NCI-H2196 treated with DMSO at 0.1 percent for 48 hours (cell line): ENCODE data around the gene SPECC1.
"Not testable (repeated sequence)": the region's sequence is repeated elsewhere in the genome, so short reads cannot be mapped to it uniquely, and the experiment has no call there.

ENCODE experiments used
- DNase-seq: peaks from one replicate; lab custom pipeline; 2025; ENCODE audit not compliant: unreplicated experiment; lab: John Stamatoyannopoulos, UW

The SPECC1 gene

DNA sequence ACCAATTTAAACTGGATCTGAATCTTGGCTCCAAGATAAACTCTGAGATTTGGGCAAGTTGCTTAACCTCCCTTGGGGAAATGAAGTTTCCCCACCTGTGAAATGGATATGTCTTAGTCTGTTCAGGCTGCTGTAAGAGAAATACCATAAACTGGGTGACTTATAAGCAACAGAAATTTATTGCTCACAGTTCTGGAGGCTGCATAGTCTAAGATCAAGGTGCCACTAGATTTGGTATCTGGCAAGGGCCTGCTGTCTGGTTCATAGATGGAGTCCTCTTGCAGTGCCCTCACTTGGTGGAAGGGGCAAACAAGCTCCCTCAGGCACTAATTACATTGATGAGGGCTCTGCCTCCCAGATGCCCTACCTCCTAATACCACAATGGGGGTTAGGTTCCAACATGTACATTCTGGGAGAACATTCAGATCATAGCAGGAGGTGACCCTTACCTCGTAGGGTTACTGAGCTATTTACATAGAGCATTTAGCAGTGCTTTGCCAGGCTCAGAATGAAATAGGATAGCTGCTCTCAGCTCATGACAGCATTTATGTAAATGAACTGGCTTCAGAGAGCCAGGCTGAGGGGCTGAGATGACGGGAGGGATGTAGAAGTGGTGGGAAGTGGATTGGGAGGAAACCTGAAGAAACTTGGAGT lies 83.9 kb downstream of the SPECC1 start:
- no peak for DNase-seq

DNA sequence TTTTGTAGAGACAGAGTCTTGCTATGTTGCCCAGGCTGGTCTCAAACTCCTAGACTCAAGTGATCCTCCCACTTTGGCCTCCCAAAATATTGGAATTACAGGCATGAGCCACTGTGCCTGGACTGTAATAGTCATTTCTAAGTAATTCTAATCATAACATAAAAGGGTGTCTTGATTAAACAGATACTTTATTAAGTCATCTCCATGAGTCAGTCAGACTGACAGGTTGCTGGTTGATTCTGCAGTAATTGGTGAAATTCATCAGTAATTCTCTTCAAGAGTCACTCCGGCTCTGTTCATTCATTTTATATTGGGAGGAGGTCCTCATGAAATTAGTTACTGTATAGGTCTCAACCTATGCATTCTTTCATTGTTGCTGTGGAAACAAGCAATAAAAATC lies 85.6 kb downstream of the SPECC1 start:
- DNase-seq = no peak

DNA sequence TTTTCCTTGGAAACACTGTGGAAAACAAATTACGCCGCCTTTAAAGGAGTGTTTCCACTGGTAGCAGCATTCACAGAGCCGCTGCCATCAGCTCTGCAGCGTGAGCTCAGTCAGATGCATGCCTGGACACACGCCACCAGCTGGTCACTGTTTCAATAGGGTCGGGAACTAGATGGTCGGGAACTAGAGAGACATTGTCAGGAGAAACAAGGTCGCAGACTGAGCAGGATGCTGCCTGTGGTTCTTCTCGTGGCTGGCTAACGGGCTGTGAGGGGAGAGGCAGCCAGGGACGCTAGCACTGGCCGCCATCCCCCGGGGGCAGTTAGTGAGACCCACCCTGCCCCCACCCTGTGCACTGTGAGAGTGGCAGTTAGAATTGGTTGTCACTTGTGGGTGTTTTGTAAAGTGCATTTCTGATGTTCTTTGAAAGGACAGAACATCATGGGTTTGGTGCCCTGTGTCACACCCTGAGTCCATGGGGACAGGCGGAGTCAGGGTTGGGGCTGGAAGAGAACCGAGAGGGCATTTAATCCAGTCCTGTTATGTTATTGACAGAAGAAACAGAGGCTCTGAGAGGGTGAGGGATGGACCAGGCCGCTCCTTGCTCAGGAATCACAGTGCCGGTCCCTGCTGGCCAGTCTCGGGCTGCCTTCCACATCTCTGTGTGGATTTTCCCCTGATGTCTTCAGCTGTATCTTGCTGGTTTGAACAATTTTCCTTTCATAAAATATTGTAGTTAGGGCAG lies 86.3 kb downstream of the SPECC1 start:
- DNase-seq = no peak

DNA sequence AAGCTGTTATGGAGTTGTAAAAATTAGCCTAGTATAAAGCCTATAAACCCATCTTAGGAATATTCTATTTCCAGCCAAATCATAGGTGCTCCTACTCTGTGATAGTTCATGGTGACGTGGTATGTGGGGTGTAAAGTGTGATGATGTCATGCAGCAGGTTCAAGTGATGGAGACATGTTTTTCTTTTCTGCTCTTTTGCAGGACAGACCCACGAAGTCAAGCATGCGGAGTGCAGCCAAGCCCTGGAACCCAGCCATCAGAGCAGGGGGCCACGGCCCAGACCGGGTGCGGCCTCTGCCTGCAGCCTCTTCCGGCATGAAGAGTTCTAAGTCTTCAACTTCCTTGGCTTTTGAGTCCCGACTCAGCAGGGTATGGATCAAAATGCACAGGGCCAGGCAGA lies 87.3 kb downstream of the SPECC1 start:
- no peak for DNase-seq

DNA sequence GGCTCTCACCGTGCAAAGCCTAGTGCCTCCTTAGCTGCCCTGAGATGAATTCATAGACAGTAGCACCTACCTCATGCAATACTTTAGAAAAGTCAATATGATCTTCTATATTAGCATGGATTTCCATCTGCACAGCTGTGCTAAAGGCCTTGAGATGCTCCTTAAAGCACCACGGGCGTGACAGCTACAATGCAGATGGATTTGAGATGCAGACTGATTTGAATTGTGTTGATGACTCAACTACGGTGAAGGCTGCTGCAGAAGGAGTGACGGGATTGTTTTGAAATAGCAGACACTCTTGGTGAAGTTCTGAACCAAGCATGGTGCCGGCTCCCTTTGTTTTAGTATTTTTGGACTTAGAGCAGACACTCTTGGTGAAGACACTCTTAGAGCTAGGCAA lies 88.2 kb downstream of the SPECC1 start:
- no peak for DNase-seq

DNA sequence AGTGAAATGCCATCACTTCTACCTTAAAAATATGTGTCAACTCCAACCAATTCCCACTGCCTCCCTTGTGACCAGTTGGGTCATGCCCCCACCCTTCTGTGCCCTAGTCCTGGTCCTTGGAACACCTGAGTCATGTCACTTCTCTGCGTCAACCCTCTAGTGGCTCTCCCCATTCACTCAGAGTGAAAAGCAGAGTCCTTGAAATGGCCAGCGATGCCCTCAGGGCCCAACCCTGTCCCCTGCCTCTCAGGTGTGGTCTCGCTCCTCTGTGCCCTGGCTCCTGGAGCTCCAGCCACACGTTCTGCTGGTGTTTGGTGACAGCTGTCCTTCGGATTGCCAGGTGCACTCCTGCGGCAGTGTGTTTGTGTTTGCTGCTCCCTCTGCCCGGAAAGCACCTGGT lies 89.2 kb downstream of the SPECC1 start:
- no peak for DNase-seq

DNA sequence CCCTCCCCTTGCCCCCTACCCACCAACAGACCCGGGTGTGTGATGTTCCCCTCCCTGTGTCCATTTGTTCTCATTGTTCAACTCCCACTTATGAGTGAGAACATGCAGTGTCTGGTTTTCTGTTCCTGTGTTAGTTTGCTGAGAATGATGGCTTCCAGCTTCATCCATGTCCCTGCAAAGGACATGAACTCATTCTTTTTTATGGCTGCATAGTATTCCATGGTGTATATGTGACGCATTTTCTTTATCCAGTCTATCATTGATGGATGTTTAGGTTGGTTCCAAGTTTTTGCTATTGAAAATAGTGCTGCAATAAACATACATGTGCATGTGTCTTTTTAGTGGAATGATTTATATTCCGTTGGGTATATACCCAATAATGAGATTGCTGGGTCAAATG lies 91.6 kb downstream of the SPECC1 start:
- DNase-seq = not testable (repeated sequence)

DNA sequence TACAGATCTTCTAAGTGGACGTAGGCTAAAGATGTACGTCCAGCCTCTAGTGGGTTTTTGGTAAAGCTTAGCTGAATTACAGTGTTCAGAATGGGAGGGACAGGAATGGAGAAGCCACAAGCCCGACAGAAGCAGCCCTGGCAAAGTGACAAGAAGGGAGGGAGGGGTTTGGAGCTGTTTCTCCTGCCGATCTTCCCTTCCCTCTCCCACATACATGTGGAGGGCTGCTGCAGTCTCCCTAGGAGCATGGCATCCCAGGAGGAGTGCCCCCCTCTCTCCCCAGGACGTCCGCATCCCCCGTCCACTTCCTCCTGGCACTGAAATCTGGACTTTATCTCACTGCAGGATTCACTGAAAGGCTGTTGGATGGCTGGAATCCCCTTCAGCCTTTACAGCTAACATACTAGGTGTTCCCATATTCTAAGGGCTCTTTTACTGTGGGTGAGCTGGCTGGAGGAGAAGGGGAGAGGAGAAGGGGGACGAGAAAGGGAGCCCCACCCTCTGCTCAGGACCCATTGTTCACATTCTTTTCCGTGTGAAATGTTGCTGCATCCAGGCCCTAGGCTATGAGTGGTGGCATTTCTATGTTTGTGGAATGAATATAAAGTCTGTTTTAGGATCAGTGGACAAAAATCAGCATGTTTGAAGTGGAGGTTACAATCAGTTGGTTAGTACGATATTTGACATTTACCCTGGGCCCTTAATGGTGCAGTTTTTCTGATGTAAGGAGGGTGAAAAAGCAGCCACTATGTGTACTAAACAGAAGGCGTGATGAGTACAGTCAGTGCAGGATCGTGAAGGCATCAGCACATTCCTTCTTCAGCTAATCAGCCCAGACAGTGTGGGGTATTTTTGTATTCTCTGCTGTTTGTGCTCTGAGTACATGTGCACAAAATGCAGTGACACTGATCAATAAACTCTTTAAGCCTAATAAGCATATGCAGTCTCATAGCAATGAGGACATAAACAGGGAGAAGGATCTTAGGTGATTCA lies 94.6 kb downstream of the SPECC1 start:
- no peak for DNase-seq

DNA sequence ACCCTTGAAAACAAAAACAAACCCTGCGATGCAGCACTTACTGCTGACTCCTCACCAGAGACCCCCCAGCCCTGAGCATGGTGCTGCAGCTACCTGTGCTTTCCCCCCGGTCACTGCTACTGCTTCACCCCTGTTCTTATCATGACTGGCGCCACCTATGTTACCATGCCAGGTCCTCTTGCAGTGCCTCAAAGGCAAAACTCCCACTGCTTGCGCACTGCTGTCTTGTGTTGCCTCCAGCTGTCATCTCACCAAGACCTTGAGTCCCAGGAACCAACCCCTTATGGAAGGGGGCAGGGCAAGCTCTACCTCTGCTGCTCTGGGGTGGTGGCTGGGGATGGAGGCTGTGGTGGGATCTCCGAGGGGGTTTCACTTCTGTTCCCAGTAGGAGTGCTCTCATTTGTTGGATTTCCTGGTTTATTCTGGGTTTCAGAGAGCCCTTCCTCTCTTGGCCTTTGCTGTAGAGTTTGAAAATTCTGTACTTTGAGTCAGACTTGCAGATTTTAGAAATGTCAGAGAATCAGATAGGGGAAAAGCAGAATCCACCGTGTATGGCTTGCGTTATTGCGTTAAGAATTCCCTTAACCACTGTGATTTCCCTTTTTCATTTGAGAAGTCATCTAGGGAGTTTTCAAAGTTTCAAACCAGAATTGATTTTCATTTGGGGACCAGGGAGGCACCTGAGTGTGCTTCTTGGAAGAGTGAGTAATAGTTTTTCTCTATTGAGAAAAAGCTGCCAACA lies 96.6 kb downstream of the SPECC1 start:
- DNase-seq = no peak

DNA sequence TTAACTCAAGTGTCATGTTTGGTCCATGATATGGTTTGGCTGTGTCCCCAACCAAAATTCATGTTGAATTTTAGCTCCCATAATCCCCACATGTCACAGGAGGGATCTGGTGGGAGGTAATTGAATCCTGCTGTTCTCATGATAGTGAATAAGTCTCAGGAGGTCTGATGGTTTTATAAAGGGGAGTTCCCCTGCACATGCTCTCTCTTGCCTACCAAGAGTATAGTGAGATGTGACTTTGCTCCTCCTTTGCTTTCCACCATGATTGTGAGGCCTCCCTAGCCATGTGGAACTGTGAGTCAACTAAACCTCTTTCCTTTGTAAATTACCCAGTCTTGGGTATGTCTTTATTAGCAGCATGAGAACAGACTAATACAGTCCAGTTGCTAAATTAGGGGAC lies 97.3 kb downstream of the SPECC1 start:
- not testable (repeated sequence) for DNase-seq

DNA sequence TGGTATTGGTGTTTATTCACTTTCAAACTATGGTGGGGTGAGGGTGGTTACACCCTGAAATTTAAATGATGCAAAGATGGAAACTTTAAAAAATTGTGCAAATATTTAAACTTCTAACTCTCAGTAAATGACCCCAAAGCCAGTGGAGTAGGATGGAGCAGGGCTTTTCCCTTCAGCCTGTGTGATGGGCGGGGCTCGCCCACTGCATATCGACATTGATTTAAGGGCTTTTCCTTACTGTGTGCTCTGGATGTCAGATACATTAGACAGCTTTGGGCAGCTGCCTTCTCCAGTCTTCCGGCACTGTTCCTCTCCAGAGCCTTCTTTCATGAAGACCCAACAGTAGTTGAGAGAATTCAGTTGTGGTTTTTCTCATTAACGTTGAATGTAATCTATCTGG lies 99.9 kb downstream of the SPECC1 start:
- DNase-seq = no peak

DNA sequence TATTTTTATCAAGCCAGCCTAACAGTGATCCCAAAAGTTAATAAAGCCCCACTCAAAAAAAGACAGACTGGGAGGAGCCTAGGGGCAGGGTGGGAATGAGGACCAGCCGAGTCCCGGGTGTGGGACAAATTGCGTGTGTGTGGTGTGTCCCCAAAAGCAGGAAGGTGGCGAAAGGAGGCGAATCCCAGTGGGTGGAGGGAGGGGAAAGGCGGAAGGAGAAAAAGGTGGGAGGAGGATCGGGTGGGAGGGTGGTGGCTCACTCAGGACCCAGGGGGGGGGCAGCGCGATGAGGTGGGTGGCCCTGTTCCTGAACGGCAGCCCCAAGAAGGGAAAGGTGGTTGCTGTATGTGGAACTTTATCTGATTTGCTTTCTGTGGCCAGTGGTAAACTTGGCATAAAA lies 102.4 kb downstream of the SPECC1 start:
- no peak for DNase-seq

DNA sequence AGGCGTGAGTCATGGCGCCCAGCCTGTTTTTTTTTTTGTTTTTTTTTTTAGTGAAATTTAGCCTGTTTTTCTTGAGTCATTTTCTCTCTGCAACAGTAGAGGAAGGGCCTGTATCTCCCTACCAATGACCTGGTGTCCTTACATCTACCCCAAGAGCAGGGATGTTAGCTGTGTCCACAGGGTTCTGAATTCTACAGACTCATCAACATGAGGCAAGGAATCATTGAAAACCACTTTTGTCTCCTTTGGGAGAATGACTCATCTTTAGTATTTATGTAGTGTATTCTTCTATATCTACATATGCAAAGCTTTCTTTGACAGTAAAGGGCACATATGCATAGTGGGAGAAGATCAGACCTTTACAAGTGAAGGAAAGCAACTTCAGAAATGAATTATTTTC lies 105.3 kb downstream of the SPECC1 start:
- no peak for DNase-seq

DNA sequence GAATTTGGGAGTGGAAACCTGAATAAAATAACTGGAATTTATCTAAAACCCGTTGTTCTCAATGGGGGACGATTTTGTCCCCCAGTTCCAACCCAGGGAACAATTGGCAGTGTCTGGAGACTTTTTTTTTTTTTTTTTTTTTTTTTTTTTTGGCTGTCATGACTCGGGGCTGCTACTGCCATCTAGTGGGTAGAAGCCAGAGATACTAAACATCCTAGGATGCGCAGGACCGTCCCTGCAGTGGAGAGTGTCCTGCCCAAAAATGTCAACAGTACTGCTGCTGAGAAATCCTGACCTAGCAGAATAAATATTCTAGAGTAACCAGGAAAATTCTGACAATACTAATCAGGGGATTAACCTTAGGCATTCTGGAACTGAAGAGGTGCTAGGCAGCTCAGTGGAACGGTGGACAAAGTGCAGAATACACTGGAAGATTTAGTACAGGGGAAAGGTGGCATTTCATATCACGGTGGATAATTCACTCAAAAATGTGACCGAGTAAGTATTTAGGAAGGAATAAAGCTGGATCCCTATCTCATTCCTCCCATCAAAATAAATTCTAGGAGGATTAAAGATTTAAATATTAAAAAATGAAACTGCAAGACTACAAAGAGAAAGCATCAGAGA lies 107.6 kb downstream of the SPECC1 start:
- no peak for DNase-seq

DNA sequence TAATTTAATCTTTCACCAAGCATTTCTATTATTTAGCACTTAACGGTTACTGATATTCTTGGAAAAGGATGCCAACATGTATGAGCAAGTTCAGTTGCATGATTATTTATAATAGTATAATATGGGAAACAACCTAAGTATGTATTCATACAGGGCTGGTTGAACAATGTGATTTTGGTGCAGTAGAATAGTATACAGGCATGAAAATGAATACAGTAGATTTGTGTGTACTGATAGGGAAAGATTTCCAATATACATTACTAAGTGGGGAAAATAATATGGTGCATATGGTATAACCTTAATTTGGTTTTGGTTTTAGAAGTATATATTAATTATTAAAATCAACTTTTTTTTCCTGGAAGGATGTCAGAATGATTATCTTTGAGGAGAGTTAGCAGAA lies 109.1 kb downstream of the SPECC1 start:
- DNase-seq = no peak

DNA sequence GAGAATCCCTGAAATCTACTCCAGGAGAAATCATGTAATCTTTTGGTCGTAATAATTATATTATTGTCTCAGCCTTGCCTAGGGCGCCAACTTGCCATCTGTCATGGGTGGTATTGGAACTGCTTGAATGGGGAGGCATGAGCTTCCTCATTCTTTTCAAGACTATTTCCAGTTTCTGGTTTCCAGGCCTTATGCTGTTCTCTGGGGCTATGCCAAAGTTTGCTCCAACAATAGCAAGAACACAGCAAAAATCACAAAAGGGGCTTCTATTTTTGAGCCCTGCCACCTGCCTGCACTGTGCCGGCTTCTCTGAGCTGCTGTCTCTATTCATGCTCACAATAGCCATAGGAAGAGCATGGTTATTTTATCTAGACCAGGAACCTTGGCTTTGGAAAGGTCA lies 111.7 kb downstream of the SPECC1 start:
- no peak for DNase-seq

DNA sequence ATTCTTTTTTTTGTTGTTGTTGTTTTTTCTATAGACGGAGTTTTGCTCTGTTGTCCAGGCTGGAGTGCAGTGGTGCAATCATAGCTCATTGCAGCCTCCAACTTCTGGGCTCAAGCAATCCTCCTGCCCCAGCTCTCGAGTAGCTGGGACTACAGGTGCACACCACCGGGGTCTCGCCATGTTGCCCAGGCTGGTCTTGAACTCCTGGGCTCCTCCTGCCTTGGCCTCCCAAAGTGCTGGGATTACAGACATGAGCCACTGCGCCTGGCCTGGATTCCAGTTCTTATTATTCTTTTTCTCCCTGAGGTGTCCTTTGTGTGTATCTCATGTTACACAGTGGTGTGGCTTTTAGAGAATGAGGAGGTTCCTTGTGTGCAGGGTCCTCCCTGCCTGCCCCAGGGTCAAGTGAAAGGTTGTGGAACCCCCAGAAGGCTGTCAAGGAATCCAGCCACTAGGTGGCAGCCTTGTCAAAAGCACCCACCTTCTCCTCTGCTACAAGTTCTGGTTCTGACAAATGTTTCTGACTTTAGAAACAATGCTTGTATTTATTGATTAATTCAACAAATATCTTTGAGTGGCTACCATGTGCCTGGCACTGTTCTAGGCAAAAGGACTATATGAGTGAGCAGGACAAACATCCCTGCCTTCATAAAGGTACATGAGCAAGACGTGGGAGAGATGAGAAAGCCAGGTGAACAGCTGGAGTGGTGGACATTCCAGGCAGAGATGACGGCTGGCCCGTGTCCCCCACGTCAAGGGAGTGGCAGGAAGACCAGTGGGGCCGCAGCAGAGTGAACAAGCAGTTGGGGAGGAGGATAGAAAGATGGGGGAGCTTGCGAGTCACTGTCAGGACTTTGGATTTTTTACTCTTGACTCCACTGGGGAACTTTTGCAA lies 112.4 kb downstream of the SPECC1 start:
- DNase-seq = peak; percentile 9

DNA sequence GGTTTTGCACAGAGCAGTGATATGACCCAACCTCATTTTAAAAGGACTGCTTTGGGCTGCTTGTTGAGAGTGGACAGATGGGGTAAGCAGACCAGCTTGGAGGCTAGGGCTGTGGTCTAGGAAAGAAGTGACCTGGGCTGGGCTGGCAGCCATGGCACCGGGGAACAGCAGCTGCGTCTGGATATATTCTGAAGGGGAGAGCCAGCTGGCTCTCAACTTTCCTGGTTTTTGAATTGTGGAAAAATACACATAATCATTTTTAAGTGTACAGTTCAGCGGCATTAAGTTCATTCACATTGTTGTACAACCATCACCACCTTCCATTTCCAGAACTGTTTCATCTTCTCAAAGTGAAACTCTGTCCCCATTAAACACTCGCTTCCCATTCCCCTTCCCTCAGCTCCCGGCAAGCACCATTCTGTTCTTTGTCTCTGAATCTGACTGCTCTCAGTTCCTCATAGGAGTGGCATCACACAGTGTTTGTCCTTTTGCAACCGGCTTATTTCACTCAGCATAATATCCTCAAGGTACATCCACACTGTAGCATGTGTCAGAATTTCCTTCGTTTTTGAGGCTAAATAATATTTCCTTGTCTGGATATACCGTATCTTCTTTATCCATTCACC lies 113.2 kb downstream of the SPECC1 start:
- DNase-seq = no peak

DNA sequence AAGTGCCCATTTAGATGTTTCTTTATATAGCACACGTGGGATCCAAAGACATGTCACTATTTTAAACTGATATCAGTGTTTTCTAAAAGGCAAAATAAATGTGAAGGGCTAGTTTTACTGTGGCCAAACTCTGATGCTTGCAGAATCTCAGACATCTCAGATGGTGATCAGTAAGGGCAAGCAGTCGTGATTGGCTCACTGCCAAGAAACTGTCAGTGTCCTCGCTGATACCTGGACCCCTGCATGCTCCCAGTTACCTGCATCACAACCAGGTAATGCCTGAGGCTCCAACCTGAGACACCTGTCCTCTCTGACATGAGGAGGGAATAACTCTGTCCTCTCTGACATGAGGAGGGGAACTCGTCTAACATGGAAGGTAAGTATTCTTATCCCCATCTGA lies 114.0 kb downstream of the SPECC1 start:
- no peak for DNase-seq
